Measurements from ENCODE around the gene LRCH4. TPM values are rescaled to one million over a fixed set of nuclear protein-coding genes. Genes with fewer than 3 reads are reported as not detected.

The LRCH4 gene
- total and polyA plus RNA-seq, 2 of the 8 experiments (the other 6 are each of a cell fraction or from before 2014, with no cell fraction given) = 15.5 to 36.6 TPM

GRCh38 chr7:100572949-100573675 lies 12.8 kb downstream of the LRCH4 start:
- H3K27me3 ChIP-seq (replicated peaks in 1 of 4; ENCODE audit: control insufficient read depth in 3 of 4, extremely low read depth in 1 of 4, insufficient read depth in 3 of 4, low read length in 3 of 4) = peaks cover 0 to 4% (median under 1%) of the 10 kb centered on the region in 4 experiments; a peak in 1 of 7 replicates
- no peak overlapping the region for H4K91ac ChIP-seq (replicated peaks; ENCODE audit: insufficient read length, low read length)
- no peak overlapping the region for H3K4me3 ChIP-seq (ENCODE audit: extremely low read depth in 1 of 4, insufficient read depth in 2 of 4, low read depth in 3 of 4, low read length in 4 of 4)
- FAIRE-seq = no peak
- DNase-seq (ENCODE audit: low read depth in 1 of 2, low spot score in 2 of 2) = no peak
- H3K27ac ChIP-seq (ENCODE audit: low read depth, low read length) = no peak overlapping the region; the same call in 1 of the 2 replicates
- no peak overlapping the region for H3K23ac ChIP-seq (ENCODE audit: insufficient read length)
- no peaks in the 10 kb centered on the region for H3K79me2 ChIP-seq (ENCODE audit: control insufficient read depth in 1 of 2, insufficient read depth in 2 of 2, low read length in 2 of 2)
- peak overlapping the region; percentile 72; the same call in 1 of the 2 replicates for H2BK20ac ChIP-seq (ENCODE audit: low read length)
- no peak overlapping the region for H3K4me2 ChIP-seq (ENCODE audit: insufficient read depth in 1 of 2, low read depth in 2 of 2, low read length in 2 of 2)
- POLR2A ChIA-PET (ENCODE audit: partially characterized antibody) = interaction anchor here (0.8 to 4.8 kb wide), 8 partner anchors 9 to 228 kb away, joined by 3 to 83 read pairs (median 4); partner anchors contain the start of genes FBXO24, LRCH4, MEPCE and PCOLCE
- H2BK5ac ChIP-seq (ENCODE audit: low read depth, low read length) = no peak overlapping the region
- peak overlapping the region; percentile 48; the same call in 1 of the 2 replicates for H3K18ac ChIP-seq (ENCODE audit: extremely low read depth, low read length)
- CTCF ChIA-PET (ENCODE audit: partially characterized antibody) = interaction anchor here (0.5 to 4.8 kb wide), 11 partner anchors 11 to 104 kb away, joined by 3 to 53 read pairs (median 3); partner anchors contain the start of genes FBXO24 and LRCH4
- H3K14ac ChIP-seq (ENCODE audit: insufficient read length) = no peak overlapping the region
- no peak overlapping the region for H3K56ac ChIP-seq (replicated peaks; ENCODE audit: insufficient read length, low read depth, low read length)
- peaks cover 0 to 8% of the 10 kb centered on the region in 2 experiments for H4K20me1 ChIP-seq (replicated peaks in 1 of 2; ENCODE audit: control insufficient read depth in 1 of 2, insufficient read depth in 2 of 2, low read length in 2 of 2)
- TF ChIP-seq NANOG (IDR thresholded peaks at IDR 0.05; ENCODE audit: insufficient read depth, low read depth, low read length, poor library complexity, severe bottlenecking) (no peak), SP2 (IDR thresholded peaks at IDR 0.05; ENCODE audit: low read length) (no peak), SIN3A (conservative IDR thresholded peaks at IDR 0.05 in 1 of 2, IDR thresholded peaks at IDR 0.05 in 1 of 2; ENCODE audit: low read depth in 1 of 2, low read length in 2 of 2) (no peak), POLR2A (IDR thresholded peaks at IDR 0.05; ENCODE audit: control extremely low read depth in 1 of 2, low read depth in 2 of 2, low read length in 2 of 2) (no peak), SIX5 (IDR thresholded peaks at IDR 0.05; ENCODE audit: low read depth, low read length) (no peak), SP1 (IDR thresholded peaks at IDR 0.05; ENCODE audit: low read depth, low read length) (no peak), JUND (IDR thresholded peaks at IDR 0.05; ENCODE audit: low read length) (no peak), SUZ12 (IDR thresholded peaks at IDR 0.05; ENCODE audit: low read length) (no peak), JUN (IDR thresholded peaks at IDR 0.05; ENCODE audit: low read depth, low read length) (no peak)
- no peak overlapping the region for H4K5ac ChIP-seq (ENCODE audit: insufficient read length, low read depth, low read length)
- H3K4ac ChIP-seq (replicated peaks; ENCODE audit: insufficient read length, low read depth, low read length) = peak overlapping the region; percentile 91
- H3K23me2 ChIP-seq (ENCODE audit: low read depth, low read length) = peaks cover 8% of the 10 kb centered on the region; the same call in 1 of the 2 replicates
- WGBS, 2 experiments (ENCODE audit: extremely low coverage in 1 of 2, insufficient coverage in 1 of 2, insufficient read length in 1 of 2, insufficient replicate concordance in 2 of 2, low coverage in 1 of 2, low lambda C conversion rate in 2 of 2, missing lambda C conversion rate in 1 of 2) = 93% methylated on average over 11 of the region's 30 CpGs; no CpG with 5 or more reads in 1 of the 2 experiments
- H2AK5ac ChIP-seq (ENCODE audit: low read depth, low read length) = 0 out of 2 replicates have a peak overlapping the region, but pooled peaks have one; percentile 39
- H3K79me1 ChIP-seq (ENCODE audit: low read depth, low read length) = peaks cover 4% of the 10 kb centered on the region; the same call in 1 of the 2 replicates
- peaks cover 0 to 33% (median 22%) of the 10 kb centered on the region in 4 experiments; a peak in 6 of 7 replicates for H3K4me1 ChIP-seq (replicated peaks in 1 of 4; ENCODE audit: control insufficient read depth in 3 of 4, insufficient read depth in 4 of 4, low read length in 3 of 4)
- no peak overlapping the region for H2AFZ ChIP-seq (ENCODE audit: low read length)
- no peak overlapping the region for H2BK12ac ChIP-seq (ENCODE audit: low read depth, low read length)
- H3K9me3 ChIP-seq (ENCODE audit: insufficient read depth in 2 of 2, low read depth in 1 of 2, low read length in 1 of 2) = no peaks in the 10 kb centered on the region
- peaks cover 0 to 24% (median 13%) of the 10 kb centered on the region in 4 experiments; a peak in 5 of 8 replicates for H3K36me3 ChIP-seq (ENCODE audit: control insufficient read depth in 2 of 4, insufficient read depth in 4 of 4, low read length in 3 of 4)
- H4K8ac ChIP-seq (ENCODE audit: extremely low read depth, insufficient read depth, low read length) = peak overlapping the region; percentile 35; the same call in 1 of the 2 replicates
- no peak overlapping the region for H2BK120ac ChIP-seq (replicated peaks; ENCODE audit: low read depth, low read length)
- peak overlapping the region; percentile 72; the same call in 1 of the 2 replicates for H2BK15ac ChIP-seq (ENCODE audit: low read length)
- H3K9ac ChIP-seq (replicated peaks in 1 of 4; ENCODE audit: extremely low read depth in 1 of 4, low read depth in 3 of 4, low read length in 3 of 4) = no peak overlapping the region

Data from H1 (cell line).